Measurements from ENCODE around the gene RBM34.
A peak's percentile ranks its signal among the peaks of the same experiment; 100 is the strongest.
"Not testable (repeated sequence)": the region's sequence is repeated elsewhere in the genome, so short reads cannot be mapped to it uniquely, and the experiment has no call there.

The RBM34 gene

GRCh38 chr1:235088907-235089306 lies 72.1 kb downstream of the RBM34 start:
- no peak overlapping the region for H3K27ac ChIP-seq
- CTCF ChIA-PET: no interaction called here
- no peak for DNase-seq (ENCODE audit: low spot score)
- TF ChIP-seq CTCF (conservative IDR thresholded peaks at IDR 0.05; ENCODE audit: low read depth): no peak
- POLR2A ChIA-PET (ENCODE audit: low non-redundant PET): no interaction called here

GRCh38 chr1:235088430-235088829 lies 72.6 kb downstream of the RBM34 start:
- POLR2A ChIA-PET (ENCODE audit: low non-redundant PET): no interaction called here
- no peak for TF ChIP-seq CTCF (conservative IDR thresholded peaks at IDR 0.05; ENCODE audit: low read depth)
- no peak overlapping the region for H3K27ac ChIP-seq
- DNase-seq (ENCODE audit: low spot score): no peak
- CTCF ChIA-PET: no interaction called here

GRCh38 chr1:235087906-235088305 lies 73.1 kb downstream of the RBM34 start:
- ChIA-PET POLR2A (ENCODE audit: low non-redundant PET) (no interaction called here), CTCF (no interaction called here)
- no peak overlapping the region for H3K27ac ChIP-seq
- DNase-seq (ENCODE audit: low spot score): no peak
- no peak for TF ChIP-seq CTCF (conservative IDR thresholded peaks at IDR 0.05; ENCODE audit: low read depth)

GRCh38 chr1:235085411-235086117 lies 75.5 kb downstream of the RBM34 start:
- CTCF ChIA-PET: interaction anchor here (0.7 kb wide), 3 partner anchors 53 to 492 kb away, joined by 3 read pairs; no protein-coding TSS in a partner anchor
- POLR2A ChIA-PET (ENCODE audit: low non-redundant PET); DNase-seq (ENCODE audit: low spot score): not testable (repeated sequence)
- peak overlapping the region; percentile 74; the same call in 1 of the 2 replicates for H3K27ac ChIP-seq
